Measurements from ENCODE around the gene USP25.

The USP25 gene

GRCh38 chr21:15908187-15908586 is 178.4 kb downstream of the USP25 start:
- Histone ChIP-seq H3K36me3 (ENCODE audit: insufficient read depth, low read length) (no peaks in the 10 kb centered on the region), H3K9me3 (ENCODE audit: low read depth, low read length) (no peaks in the 10 kb centered on the region), H3K27ac (no peak overlapping the region), H3K9ac (ENCODE audit: insufficient read length) (no peak overlapping the region), H3K4me3 (no peak overlapping the region)
- no peak for TF ChIP-seq EZH2 (IDR thresholded peaks at IDR 0.05)
- no peak for TF ChIP-seq POLR2AphosphoS5 (IDR thresholded peaks at IDR 0.05; ENCODE audit: borderline replicate concordance, low read depth, low read length)
- no peak for TF ChIP-seq FOXP2 (optimal IDR thresholded peaks at IDR 0.05; ENCODE audit: control extremely low read depth, extremely low read length, insufficient read depth)
- no peak for DNase-seq (ENCODE audit: low read depth, low spot score)

GRCh38 chr21:15928196-15928595 is 198.4 kb downstream of the USP25 start:
- Histone ChIP-seq H3K27ac (peak overlapping the region; percentile 97), H3K9me3 (ENCODE audit: low read depth, low read length) (no peaks in the 10 kb centered on the region), H3K36me3 (ENCODE audit: insufficient read depth, low read length) (no peaks in the 10 kb centered on the region), H3K9ac (ENCODE audit: insufficient read length) (peak overlapping the region; percentile 62), H3K4me3 (peak overlapping the region; percentile 66)
- TF ChIP-seq FOXP2 (optimal IDR thresholded peaks at IDR 0.05; ENCODE audit: control extremely low read depth, extremely low read length, insufficient read depth) (no peak), EZH2 (IDR thresholded peaks at IDR 0.05) (no peak), POLR2AphosphoS5 (IDR thresholded peaks at IDR 0.05; ENCODE audit: borderline replicate concordance, low read depth, low read length) (no peak)
- DNase-seq (ENCODE audit: low read depth, low spot score): no peak

GRCh38 chr21:15928686-15929425 is 199.1 kb downstream of the USP25 start:
- H3K9ac ChIP-seq (ENCODE audit: insufficient read length): peak overlapping the region; percentile 62
- no peaks in the 10 kb centered on the region for H3K9me3 ChIP-seq (ENCODE audit: low read depth, low read length)
- DNase-seq (ENCODE audit: low read depth, low spot score): peak; percentile 26
- no peaks in the 10 kb centered on the region for H3K36me3 ChIP-seq (ENCODE audit: insufficient read depth, low read length)
- H3K27ac ChIP-seq: peak overlapping the region; percentile 97
- H3K4me3 ChIP-seq: peak overlapping the region; percentile 66
- TF ChIP-seq FOXP2 (optimal IDR thresholded peaks at IDR 0.05; ENCODE audit: control extremely low read depth, extremely low read length, insufficient read depth): no peak
- no peak for TF ChIP-seq POLR2AphosphoS5 (IDR thresholded peaks at IDR 0.05; ENCODE audit: borderline replicate concordance, low read depth, low read length)
- no peak for TF ChIP-seq EZH2 (IDR thresholded peaks at IDR 0.05)

GRCh38 chr21:15929536-15929935 is 199.8 kb downstream of the USP25 start:
- peak overlapping the region; percentile 97 for H3K27ac ChIP-seq
- H3K9me3 ChIP-seq (ENCODE audit: low read depth, low read length): no peaks in the 10 kb centered on the region
- TF ChIP-seq POLR2AphosphoS5 (IDR thresholded peaks at IDR 0.05; ENCODE audit: borderline replicate concordance, low read depth, low read length) (no peak), FOXP2 (optimal IDR thresholded peaks at IDR 0.05; ENCODE audit: control extremely low read depth, extremely low read length, insufficient read depth) (no peak), EZH2 (IDR thresholded peaks at IDR 0.05) (no peak)
- DNase-seq (ENCODE audit: low read depth, low spot score): no peak
- peak overlapping the region; percentile 66 for H3K4me3 ChIP-seq
- no peaks in the 10 kb centered on the region for H3K36me3 ChIP-seq (ENCODE audit: insufficient read depth, low read length)
- H3K9ac ChIP-seq (ENCODE audit: insufficient read length): peak overlapping the region; percentile 62
